HG02970 (cell line): ENCODE data around the gene ANKRD34A.
A peak's percentile ranks its signal among the peaks of the same experiment; 100 is the strongest.

ENCODE experiments used
- ATAC-seq: cut with Tn5 transposase; IDR thresholded peaks from one replicate; pipeline ENCODE4 v1.9.1; 2021; ENCODE audit warnings: mild to moderate bottlenecking, moderate library complexity, moderate number of reproducible peaks; ENCODE audit not compliant: unreplicated experiment, low FRiP score

The ANKRD34A gene

DNA sequence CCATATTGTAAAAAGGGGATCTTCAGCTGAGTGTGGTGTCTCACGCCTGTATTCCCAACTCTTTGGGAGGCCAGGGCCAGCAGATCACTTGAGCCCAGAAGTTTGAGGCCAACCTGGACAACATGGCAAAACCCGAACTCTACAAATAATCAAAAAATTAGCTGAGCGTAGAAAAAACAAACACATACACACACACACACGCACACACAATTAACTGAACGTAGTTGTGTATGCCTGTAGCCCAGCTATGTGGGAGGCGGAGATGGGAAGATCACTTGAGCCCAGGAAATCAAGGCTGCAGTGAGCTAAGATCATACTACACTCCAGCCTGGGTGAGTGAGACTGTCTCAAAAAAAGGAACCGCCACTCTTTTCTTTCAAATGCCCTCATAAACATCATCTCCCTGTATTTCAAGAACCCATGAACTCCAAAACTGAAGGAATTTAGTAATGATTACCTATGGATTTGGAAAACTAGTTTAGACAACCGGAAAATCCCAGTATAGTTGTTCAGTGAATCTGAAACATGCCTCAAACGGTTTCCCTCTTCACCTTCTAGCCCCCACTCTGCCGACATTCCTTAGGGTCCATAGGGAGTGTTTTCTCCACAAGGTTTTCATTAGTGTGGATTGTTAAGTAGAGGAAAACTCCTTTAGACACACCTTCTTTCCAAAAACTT lies 27.5 kb upstream of the ANKRD34A start:
- no peak for ATAC-seq

DNA sequence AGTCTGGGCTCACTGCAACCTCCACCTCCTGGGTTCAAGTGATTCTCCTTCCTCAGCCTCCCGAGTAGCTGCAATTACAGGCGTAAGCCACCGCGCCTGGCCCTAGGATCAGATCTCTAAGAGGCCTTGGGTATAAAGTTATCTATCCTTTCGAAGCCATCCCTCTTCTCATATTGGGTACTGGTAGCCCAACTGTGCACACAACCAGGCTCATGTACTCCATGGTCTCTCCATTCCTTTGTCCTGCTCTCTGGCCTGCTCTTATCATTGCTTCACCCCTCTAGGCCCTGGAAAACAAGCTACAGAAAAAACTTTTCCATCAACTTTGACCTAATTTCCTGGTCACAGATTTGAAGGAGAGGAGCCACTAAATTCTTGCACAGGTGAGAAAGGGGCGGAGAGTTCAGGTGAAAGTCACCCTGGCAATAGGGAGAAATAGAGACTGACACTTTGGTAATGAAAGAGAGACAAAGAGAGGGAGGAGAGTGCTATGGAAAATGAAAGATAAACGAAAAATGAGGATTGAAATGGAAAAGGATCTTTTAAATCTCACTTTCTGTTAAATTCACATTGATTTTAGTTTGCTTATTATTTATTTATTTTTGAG lies 26.0 kb upstream of the ANKRD34A start:
- ATAC-seq = no peak

DNA sequence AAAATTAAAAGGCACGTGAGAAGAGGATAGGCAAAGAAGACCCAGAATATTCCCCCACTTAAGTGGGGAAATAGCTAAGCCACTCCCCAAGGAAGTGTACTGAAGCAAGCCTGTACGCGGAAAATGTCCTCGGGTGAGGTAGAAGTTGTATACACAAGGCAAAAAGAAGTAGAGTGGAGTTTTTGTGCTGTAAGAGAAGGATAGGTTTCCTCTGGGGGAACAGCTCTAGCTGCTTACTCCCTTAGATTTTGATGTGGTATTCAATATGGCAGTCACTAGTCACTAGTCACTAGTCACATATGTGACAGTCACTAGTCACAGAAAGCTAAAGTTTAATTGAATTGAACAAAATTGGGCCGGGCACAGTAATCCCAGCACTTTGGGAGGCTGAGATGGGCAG lies 24.4 kb upstream of the ANKRD34A start:
- no peak for ATAC-seq

DNA sequence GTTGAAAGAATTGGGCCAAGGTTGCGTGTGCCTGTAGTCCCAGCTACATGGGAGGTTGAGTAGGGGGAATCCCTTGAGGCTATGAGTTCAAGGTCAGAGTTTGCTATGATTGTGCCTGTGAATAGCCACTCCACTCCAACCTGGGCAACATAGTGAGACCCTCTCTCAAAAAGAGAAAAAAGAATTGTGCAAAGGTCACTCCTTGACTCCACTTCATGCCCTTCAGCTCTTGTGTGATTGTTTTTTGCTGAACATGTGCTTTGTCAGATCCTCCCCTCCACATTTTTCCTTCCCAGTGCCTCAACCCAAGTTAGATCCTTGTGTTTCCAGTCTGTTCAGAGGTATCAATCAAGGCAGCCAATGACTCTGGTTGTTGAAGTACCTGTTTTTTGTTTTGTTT lies 23.6 kb upstream of the ANKRD34A start:
- ATAC-seq = no peak

DNA sequence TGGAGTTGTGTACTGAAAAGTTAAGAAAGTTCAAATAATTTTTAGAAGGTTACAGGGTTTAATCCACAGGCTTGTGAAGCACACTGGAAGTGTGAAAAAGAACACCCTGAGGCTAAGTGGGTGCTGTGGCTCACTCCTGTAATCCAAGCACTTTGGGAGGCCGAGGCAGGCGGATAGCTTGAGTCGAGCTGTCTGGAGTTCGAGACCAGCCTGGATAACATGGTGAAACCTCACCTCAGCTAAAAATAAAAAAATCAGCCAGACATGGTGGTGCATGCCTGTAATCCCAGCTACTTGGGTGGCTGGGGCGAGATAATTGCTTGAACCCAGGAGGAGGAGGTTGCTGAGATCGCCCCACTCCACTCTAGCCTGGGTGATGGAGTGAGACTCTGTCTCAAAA lies 22.2 kb upstream of the ANKRD34A start:
- ATAC-seq = no peak

GRCh38 chr1:145985502-145986439 lies 21.4 kb upstream of the ANKRD34A start:
- no peak for ATAC-seq

DNA sequence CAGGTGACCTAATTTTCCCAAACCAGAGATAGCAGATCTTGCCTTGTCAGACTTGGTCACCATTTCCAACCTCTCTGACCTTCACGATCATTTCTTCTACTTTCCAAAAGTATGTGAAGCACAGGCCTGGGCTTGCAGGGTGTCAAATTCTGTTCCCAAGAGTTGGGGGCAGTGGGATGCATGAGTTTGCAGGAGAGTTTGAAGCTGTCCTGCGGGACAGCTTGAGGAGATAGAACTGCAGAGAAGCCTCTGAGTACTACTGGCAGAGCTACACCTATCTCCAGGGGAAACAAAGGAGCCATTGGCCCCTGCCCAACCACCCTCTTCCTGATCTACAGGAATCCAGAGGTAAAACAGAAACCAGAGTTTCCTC lies 20.7 kb upstream of the ANKRD34A start:
- no peak for ATAC-seq

DNA sequence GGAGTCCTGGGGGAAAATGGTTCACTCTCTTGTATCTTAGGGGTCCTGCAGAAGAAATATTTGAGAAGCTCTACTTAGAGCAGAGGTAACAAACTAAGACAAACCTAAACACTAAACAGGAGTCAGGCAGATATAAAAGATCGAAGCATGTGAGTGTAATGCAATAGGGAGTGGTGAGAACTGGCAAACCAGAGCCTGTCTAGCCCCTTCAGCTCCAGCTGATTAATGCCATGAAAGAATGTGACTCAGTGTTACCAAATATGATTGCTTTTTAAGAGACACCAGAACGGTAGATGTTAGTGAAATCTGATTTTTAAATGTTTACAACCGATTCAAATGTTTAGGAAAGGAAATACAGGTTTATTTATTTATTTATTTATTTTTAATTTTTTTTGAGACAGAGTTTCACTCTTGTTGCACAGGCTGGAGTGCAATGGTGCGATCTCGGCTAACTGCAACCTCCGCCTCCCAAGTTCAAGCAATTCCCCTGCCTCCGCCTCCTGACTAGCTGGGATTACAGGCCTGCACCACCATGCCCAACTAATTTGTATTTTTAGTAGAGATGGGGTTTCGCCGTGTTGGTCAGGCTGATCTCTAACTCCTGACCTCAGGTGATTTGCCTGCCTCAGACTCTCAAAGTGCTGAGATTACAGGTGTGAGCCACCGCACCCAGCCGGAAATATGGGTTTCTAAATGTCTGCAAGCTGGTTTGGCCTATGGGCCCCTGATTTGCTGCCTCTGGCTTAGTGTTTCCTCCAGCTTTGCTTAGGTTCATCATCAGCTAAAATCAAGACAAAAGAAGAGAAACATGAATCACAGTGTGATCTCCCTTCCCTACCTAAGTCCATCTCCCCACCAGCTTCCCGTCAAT lies 19.8 kb upstream of the ANKRD34A start:
- ATAC-seq = no peak

- ATAC-seq = no peak
Measured at GRCh38 chr1:145983206-145983675, 18.9 kb upstream of the ANKRD34A start.

DNA sequence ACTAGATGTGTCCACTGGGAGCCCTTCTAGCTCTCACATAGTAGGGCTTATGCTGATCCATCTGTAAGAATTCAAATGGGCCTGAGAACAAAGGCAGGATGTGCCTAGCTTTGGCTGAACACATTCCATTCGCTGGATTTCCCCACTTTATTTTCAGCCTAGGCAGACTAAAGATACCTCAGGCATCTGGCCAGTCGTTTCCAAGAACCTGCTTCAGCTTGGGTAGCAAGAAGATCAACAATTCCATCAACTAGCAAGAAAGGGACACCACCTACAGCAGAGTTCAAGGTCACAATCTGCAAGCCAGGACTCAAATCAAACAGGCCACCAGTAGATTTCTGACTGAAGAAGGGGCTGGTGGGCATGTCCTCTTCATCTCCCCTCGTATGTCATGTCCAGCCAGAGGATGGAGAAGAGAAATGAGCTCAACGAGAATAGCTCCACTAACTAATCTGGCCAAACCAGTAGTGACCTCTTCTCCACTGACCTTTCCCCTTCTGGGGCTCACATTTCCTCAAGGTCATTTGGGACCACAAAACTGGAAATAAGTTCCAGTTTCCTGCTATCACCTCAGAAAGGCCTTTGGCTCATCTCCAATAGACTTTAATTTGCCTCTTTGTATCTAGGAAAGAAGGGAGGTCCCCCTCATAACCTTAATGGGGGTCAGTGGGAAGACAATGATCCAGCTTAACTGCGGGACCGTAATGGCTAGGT lies 17.8 kb upstream of the ANKRD34A start:
- ATAC-seq = no peak

GRCh38 chr1:145980457-145980994 lies 16.2 kb upstream of the ANKRD34A start:
- no peak for ATAC-seq

DNA sequence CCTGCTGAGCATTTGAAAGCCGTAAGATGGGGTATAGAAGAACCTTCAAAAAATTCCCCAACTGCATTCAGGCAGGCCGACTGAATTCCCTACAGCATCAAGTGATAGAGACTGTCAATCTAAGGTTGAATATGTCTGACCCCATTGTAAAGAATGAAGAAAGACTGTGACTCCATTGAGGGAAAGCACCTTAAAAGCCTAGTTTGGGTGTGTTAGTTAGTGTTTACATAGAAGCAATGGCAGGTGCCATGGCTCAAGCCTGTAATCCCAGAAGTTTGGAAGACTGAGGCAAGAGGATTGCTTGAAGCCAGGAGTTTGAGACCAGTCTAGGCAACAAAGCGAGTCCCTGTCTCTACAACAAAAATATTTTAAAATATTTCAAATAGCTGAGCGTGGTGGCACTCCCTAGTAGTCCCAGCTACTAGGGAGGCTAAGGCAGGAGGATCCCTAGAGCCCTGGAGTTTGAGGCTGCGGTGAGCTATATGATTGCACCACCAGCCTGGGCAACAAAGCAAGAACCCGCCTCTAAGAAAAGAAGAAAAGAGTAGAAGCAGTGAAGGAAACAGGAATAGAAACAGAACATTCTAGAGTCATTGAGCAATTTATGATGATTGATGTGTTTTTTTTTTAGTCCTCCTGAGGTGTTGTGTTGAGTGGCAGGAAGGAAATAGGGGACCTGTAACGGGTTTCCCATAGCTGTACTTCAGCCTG lies 15.5 kb upstream of the ANKRD34A start:
- no peak for ATAC-seq

DNA sequence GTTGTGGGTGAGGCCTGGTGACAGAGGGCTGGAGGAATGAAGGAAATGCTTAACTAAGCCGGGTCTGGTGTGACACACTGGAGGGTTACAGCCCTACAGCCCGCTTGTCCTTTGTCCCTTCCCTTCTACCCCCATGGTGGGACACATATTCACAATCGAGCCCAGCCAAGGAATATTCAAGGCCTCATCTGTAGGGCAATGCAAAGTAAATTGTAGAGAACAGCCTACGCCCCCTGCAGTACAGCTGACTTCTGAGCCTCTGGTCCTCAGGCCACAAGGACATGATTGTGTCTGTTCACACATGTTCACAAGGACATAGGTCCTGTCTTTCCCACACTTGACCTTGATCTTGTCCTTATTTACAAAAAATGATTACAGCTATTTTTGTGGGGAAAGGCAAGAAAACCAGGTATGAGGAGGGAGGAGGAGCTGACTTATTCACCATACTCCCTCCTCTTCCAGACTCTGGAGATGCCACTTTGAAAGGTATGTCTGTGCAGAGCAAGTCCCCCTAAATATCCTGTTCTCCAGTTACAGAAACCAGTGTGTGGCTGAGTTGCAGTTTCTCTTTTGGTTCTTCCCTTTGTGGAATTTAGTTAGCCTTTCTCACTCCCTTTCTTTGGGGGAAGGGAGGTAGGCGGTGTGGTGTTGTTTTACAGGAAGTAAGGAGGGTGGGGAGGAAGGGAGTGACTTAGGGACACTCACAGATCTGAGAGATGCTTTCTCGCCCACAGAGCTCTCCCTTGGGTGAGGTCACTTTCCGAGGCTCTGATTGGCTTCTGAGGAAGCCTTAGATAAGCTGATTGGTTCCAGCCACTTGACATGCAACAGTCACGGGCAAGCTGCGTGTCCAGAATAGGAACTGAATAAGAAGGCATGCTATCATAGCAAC lies 14.7 kb upstream of the ANKRD34A start:
- peak; percentile 70 for ATAC-seq

- ATAC-seq = no peak
Measured at GRCh38 chr1:145978471-145978853, 14.1 kb upstream of the ANKRD34A start.

DNA sequence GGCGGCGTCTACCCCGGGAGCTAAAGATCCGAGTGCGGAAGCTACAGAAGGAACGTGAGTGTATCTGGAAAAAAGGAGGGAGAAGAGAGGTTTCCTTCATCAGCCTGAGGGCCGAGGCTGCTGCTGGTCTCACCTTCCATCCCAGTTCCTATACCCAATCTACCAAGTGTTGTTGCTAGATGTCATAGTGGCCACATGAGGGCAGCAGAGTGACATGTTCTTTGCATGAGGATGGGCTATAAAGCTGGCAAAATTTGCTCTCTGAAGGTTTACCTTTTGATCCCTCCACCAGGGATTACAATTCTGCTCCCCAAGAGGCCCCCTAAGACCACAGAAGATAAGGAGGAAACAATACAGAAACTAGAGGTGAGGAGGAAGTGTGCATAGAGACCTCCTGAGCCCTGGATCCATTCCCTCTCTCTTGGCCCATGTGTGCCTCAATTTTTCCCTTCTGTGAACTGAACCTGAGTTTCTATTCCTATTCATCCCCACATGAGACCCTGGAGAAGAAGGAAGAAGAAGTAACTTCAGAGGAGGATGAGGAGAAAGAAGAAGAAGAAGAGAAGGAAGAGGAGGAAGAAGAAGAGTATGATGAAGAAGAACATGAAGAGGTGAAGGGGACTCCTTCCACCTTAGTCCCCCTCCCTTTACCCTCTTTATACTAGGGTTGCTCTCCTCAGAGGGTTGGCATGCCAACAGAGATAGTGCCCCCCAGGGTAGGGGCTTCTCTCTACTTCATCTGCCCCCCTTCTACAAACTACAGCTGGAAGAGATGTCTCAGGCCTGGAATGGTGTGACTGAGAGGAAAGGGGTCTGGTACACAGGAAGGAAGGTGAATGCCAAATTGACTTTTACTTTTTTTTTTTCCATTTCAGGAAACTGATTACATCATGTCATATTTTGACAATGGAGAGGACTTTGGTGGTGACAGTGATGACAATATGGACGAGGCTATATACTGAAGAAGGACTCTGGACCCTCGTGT lies 13.4 kb upstream of the ANKRD34A start:
- ATAC-seq = no peak

GRCh38 chr1:145977016-145977415 lies 12.6 kb upstream of the ANKRD34A start:
- no peak for ATAC-seq

DNA sequence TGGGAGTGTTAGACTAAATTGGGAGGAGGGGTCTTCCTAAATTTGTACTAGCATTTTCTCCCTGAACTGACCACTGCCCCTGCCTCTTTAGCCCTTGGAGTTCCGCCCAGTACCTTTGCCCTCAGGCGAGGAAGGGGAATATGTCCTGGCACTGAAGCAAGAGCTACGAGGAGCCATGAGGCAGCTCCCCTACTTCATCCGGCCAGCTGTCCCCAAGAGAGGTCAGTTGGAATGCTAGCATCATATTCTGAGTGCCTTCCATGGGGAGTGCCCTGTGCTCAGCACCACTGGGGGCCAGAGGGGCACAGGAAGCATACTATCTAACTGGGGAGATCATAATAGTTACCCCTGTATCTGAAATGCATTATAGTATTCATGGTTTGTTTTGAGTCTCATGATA lies 10.8 kb upstream of the ANKRD34A start:
- no peak for ATAC-seq
